ENCODE measurements around the gene MDH1B.

Gene MDH1B

GRCh38 chr2:206801418-206802189 lies 36.5 kb upstream of the MDH1B start:
- no peak overlapping the region for H3K4me3 ChIP-seq (ENCODE audit: low read depth, low read length)
- DNase-seq (ENCODE audit: low read depth), result no peak
- TF ChIP-seq MAX (IDR thresholded peaks at IDR 0.05; ENCODE audit: low read depth, low read length), result no peak
- TF ChIP-seq MYC (IDR thresholded peaks at IDR 0.05; ENCODE audit: low read depth, low read length), result no peak
- no peak for TF ChIP-seq POLR2A (IDR thresholded peaks at IDR 0.05; ENCODE audit: extremely low read depth, insufficient read length)
- TF ChIP-seq CTCF (IDR thresholded peaks at IDR 0.05; ENCODE audit: low read depth, low read length), result no peak

DNA sequence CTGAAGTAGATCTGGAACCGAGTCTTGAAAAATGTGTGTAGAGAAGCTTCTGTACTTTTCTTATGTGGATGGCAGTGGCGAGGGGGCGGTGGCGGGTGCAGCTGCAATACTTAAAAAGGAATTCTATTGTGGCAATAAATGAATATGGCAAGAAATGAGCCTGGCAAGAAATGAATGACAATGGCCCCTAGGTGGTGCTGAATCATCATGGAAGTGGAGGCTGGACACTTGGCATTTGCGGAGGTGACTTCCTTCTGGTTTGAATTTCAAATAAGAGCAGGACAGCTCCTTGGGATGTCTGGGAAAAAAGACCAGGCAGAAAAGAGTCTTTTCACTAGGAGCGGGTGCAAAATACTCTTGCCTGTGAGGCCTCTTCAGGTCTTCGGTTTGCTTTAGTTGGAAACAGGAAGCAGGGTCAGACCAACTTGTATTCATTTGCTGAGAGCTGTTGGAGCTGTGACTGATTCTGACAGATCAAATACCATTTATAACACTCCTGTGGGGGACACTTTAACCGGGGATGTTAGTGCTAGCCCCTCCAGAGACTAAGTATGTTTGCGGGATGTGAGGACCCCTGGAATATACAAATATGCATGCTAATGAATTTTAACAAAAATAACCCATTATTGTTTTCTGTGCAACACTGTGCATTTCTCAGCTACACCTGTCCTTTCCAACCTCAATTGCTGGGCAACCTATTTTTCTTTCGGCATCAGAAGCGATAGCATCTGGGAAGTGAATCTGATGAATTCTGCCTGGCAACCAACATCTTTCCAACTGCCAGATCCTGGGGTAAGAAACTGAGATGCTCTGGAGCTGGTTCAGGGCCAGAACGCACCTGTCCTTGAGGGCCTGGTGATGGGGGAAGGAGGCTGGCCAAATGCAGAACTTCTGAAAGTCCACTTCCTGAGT lies 35.6 kb upstream of the MDH1B start:
- DNase-seq (ENCODE audit: low read depth), result peak; percentile 72
- TF ChIP-seq CTCF (IDR thresholded peaks at IDR 0.05; ENCODE audit: low read depth, low read length), result peak; percentile 44
- TF ChIP-seq MYC (IDR thresholded peaks at IDR 0.05; ENCODE audit: low read depth, low read length), result no peak
- no peak for TF ChIP-seq MAX (IDR thresholded peaks at IDR 0.05; ENCODE audit: low read depth, low read length)
- H3K4me3 ChIP-seq (ENCODE audit: low read depth, low read length), result no peak overlapping the region

GRCh38 chr2:206799083-206799482 lies 34.0 kb upstream of the MDH1B start:
- no peak overlapping the region for H3K4me3 ChIP-seq (ENCODE audit: low read depth, low read length)
- peak; percentile 74 for DNase-seq (ENCODE audit: low read depth)
- TF ChIP-seq MAX (IDR thresholded peaks at IDR 0.05; ENCODE audit: low read depth, low read length) (peak; percentile 67), MYC (IDR thresholded peaks at IDR 0.05; ENCODE audit: low read depth, low read length) (no peak)

- DNase-seq (ENCODE audit: low read depth), result peak; percentile 75
- no peak overlapping the region for H3K4me3 ChIP-seq (ENCODE audit: low read depth, low read length)
- TF ChIP-seq POLR2A (IDR thresholded peaks at IDR 0.05; ENCODE audit: extremely low read depth, insufficient read length), result no peak
- no peak for TF ChIP-seq MYC (IDR thresholded peaks at IDR 0.05; ENCODE audit: low read depth, low read length)
- no peak for TF ChIP-seq CTCF (IDR thresholded peaks at IDR 0.05; ENCODE audit: low read depth, low read length)
- no peak for TF ChIP-seq MAX (IDR thresholded peaks at IDR 0.05; ENCODE audit: low read depth, low read length)
These were observed 32.9 kb upstream of the MDH1B start for GRCh38 chr2:206798000-206798399.

DNA sequence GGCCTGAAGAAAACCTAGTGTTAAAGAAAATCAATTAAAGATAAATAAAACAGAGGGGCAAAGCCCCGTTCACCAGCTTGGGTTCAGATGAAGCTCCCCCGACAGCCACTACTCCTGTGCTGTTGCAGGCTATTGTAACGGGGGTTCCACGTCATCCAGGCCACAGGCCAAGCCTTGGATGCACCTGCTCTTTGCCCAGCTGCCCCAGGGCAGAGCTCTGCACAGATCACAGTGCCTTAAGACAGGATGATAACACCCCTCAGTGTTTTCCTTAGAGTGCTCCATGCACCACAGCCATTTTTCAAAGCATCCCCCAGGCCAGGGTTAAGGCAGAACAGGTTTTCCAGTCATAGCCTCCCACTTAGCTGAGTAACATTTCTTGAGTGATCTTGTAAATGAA lies 32.2 kb upstream of the MDH1B start:
- H3K4me3 ChIP-seq (ENCODE audit: low read depth, low read length), result no peak overlapping the region
- TF ChIP-seq CTCF (IDR thresholded peaks at IDR 0.05; ENCODE audit: low read depth, low read length) (no peak), POLR2A (IDR thresholded peaks at IDR 0.05; ENCODE audit: extremely low read depth, insufficient read length) (no peak), MAX (IDR thresholded peaks at IDR 0.05; ENCODE audit: low read depth, low read length) (no peak), MYC (IDR thresholded peaks at IDR 0.05; ENCODE audit: low read depth, low read length) (no peak)

GRCh38 chr2:206792645-206793044 lies 27.5 kb upstream of the MDH1B start:
- TF ChIP-seq MAX (IDR thresholded peaks at IDR 0.05; ENCODE audit: low read depth, low read length) (no peak), MYC (IDR thresholded peaks at IDR 0.05; ENCODE audit: low read depth, low read length) (no peak), POLR2A (IDR thresholded peaks at IDR 0.05; ENCODE audit: extremely low read depth, insufficient read length) (no peak), CTCF (IDR thresholded peaks at IDR 0.05; ENCODE audit: low read depth, low read length) (no peak)

More for the DNA sequence above, 32.2 kb upstream of the MDH1B start:
- DNase-seq (ENCODE audit: low read depth), result peak; percentile 6

More at GRCh38 chr2:206792645-206793044, 27.5 kb upstream of the MDH1B start:
- H3K4me3 ChIP-seq (ENCODE audit: low read depth, low read length), result no peak overlapping the region
- DNase-seq (ENCODE audit: low read depth), result no peak

Measured in NB4 (cell line).